T-helper 2 cell treated with Interferon-gamma antibody and Interleukin-4, amounts not matched to agents 5 μg/mL and 100 μg/mL, for 36 hours (primary cell): ENCODE data around the gene SPINK7.
"Not testable (repeated sequence)": the region's sequence is repeated elsewhere in the genome, so short reads cannot be mapped to it uniquely, and the experiment has no call there.

Source experiments
- DNase-seq: peaks from one replicate; pipeline ENCODE4 v3.0.0; 2021; ENCODE audit warnings: low spot score
- H3K27ac Mint-ChIP-seq: one replicate; pipeline ENCODE4 v1.8.0; 2021; ENCODE audit warnings: mild to moderate bottlenecking, mixed read lengths
- H3K27me3 Mint-ChIP-seq: one replicate; pipeline ENCODE4 v1.8.0; 2021; ENCODE audit warnings: low read depth, mixed read lengths
- H3K36me3 Mint-ChIP-seq: one replicate; pipeline ENCODE4 v1.8.0; 2021; ENCODE audit warnings: low read depth, mixed read lengths
- H3K4me1 Mint-ChIP-seq: one replicate; pipeline ENCODE4 v1.8.0; 2021; ENCODE audit warnings: low read depth, mixed read lengths
- H3K4me3 Mint-ChIP-seq: one replicate; pipeline ENCODE4 v1.8.0; 2022; ENCODE audit warnings: mild to moderate bottlenecking, moderate library complexity, mixed read lengths
- H3K9me3 Mint-ChIP-seq: one replicate; pipeline ENCODE4 v1.8.0; 2021; ENCODE audit warnings: mixed read lengths

Gene SPINK7

GRCh38 chr5:148320011-148320963 lies 8.1 kb downstream of the SPINK7 start:
- not testable (repeated sequence) for H3K4me1 Mint-ChIP-seq, DNase-seq, H3K9me3 Mint-ChIP-seq, H3K27ac Mint-ChIP-seq, H3K36me3 Mint-ChIP-seq, H3K27me3 Mint-ChIP-seq
- H3K4me3 Mint-ChIP-seq = peak overlapping the region; percentile 63

GRCh38 chr5:148333262-148333849 lies 21.1 kb downstream of the SPINK7 start:
- no peak overlapping the region for H3K4me3 Mint-ChIP-seq
- H3K4me1 Mint-ChIP-seq = no peaks in the 10 kb centered on the region
- no peaks in the 10 kb centered on the region for H3K36me3 Mint-ChIP-seq
- H3K9me3 Mint-ChIP-seq = peaks cover 9% of the 10 kb centered on the region
- DNase-seq = no peak
- H3K27me3 Mint-ChIP-seq = no peaks in the 10 kb centered on the region
- H3K27ac Mint-ChIP-seq = no peak overlapping the region

GRCh38 chr5:148335259-148335658 lies 23.0 kb downstream of the SPINK7 start, which contains the start of gene SPINK9:
Gene SPINK9 (plus strand): TSS chr5:148335559. CDS start chr5:148335614, 55 bp downstream.
- DNase-seq = no peak
- no peaks in the 10 kb centered on the region for H3K36me3 Mint-ChIP-seq
- H3K4me3 Mint-ChIP-seq = no peak within 1 kb of the TSS
- no peak within 1 kb of the TSS for H3K27ac Mint-ChIP-seq
- no peaks in the 10 kb centered on the region for H3K4me1 Mint-ChIP-seq
- H3K9me3 Mint-ChIP-seq = peaks cover 3% of the 10 kb centered on the region
- H3K27me3 Mint-ChIP-seq = no peaks in the 10 kb centered on the region

GRCh38 chr5:148336704-148337435 lies 24.6 kb downstream of the SPINK7 start:
- Mint-ChIP-seq H3K27ac (no peak overlapping the region), H3K4me1 (no peaks in the 10 kb centered on the region), H3K36me3 (no peaks in the 10 kb centered on the region), H3K9me3 (no peaks in the 10 kb centered on the region), H3K4me3 (no peak overlapping the region), H3K27me3 (no peaks in the 10 kb centered on the region)
- no peak for DNase-seq

- Mint-ChIP-seq H3K4me1 (no peaks in the 10 kb centered on the region), H3K9me3 (no peaks in the 10 kb centered on the region), H3K27ac (no peak overlapping the region)
Observed at GRCh38 chr5:148342371-148343045, 30.3 kb downstream of the SPINK7 start.

GRCh38 chr5:148343046-148343407 lies 30.8 kb downstream of the SPINK7 start:
- Mint-ChIP-seq H3K27me3 (no peaks in the 10 kb centered on the region), H3K27ac (no peak overlapping the region), H3K4me3 (no peak overlapping the region), H3K36me3 (no peaks in the 10 kb centered on the region), H3K4me1 (no peaks in the 10 kb centered on the region), H3K9me3 (no peaks in the 10 kb centered on the region)
- DNase-seq = no peak

More at GRCh38 chr5:148342371-148343045, 30.3 kb downstream of the SPINK7 start:
- Mint-ChIP-seq H3K36me3 (no peaks in the 10 kb centered on the region), H3K4me3 (no peak overlapping the region), H3K27me3 (no peaks in the 10 kb centered on the region)
- DNase-seq = no peak

GRCh38 chr5:148343603-148344487 lies 31.6 kb downstream of the SPINK7 start:
- no peak overlapping the region for H3K4me3 Mint-ChIP-seq
- no peak overlapping the region for H3K27ac Mint-ChIP-seq
- H3K9me3 Mint-ChIP-seq = no peaks in the 10 kb centered on the region
- no peaks in the 10 kb centered on the region for H3K27me3 Mint-ChIP-seq
- no peaks in the 10 kb centered on the region for H3K4me1 Mint-ChIP-seq
- no peaks in the 10 kb centered on the region for H3K36me3 Mint-ChIP-seq
- no peak for DNase-seq

- no peak overlapping the region for H3K27ac Mint-ChIP-seq
- no peak for DNase-seq
- no peaks in the 10 kb centered on the region for H3K9me3 Mint-ChIP-seq
- no peaks in the 10 kb centered on the region for H3K36me3 Mint-ChIP-seq
- H3K4me1 Mint-ChIP-seq = no peaks in the 10 kb centered on the region
- H3K4me3 Mint-ChIP-seq = no peak overlapping the region
- no peaks in the 10 kb centered on the region for H3K27me3 Mint-ChIP-seq
Observed at GRCh38 chr5:148347706-148348105, 35.5 kb downstream of the SPINK7 start.

GRCh38 chr5:148352696-148353095 lies 40.5 kb downstream of the SPINK7 start:
- Mint-ChIP-seq H3K27ac (no peak overlapping the region), H3K4me3 (no peak overlapping the region), H3K4me1 (no peaks in the 10 kb centered on the region), H3K9me3 (no peaks in the 10 kb centered on the region), H3K36me3 (no peaks in the 10 kb centered on the region), H3K27me3 (no peaks in the 10 kb centered on the region)
- DNase-seq = no peak

GRCh38 chr5:148353634-148354033 lies 41.4 kb downstream of the SPINK7 start:
- Mint-ChIP-seq H3K9me3 (no peaks in the 10 kb centered on the region), H3K36me3 (no peaks in the 10 kb centered on the region), H3K4me3 (no peak overlapping the region), H3K27ac (no peak overlapping the region), H3K4me1 (no peaks in the 10 kb centered on the region), H3K27me3 (no peaks in the 10 kb centered on the region)
- DNase-seq = no peak

GRCh38 chr5:148364343-148364742 lies 52.1 kb downstream of the SPINK7 start:
- Mint-ChIP-seq H3K9me3 (peaks cover 12% of the 10 kb centered on the region), H3K36me3 (no peaks in the 10 kb centered on the region), H3K4me1 (peaks cover 8% of the 10 kb centered on the region), H3K4me3 (no peak overlapping the region), H3K27me3 (peaks cover 4% of the 10 kb centered on the region), H3K27ac (no peak overlapping the region)
- no peak for DNase-seq
